ENCODE measurements around the gene IDH2.

DNA sequence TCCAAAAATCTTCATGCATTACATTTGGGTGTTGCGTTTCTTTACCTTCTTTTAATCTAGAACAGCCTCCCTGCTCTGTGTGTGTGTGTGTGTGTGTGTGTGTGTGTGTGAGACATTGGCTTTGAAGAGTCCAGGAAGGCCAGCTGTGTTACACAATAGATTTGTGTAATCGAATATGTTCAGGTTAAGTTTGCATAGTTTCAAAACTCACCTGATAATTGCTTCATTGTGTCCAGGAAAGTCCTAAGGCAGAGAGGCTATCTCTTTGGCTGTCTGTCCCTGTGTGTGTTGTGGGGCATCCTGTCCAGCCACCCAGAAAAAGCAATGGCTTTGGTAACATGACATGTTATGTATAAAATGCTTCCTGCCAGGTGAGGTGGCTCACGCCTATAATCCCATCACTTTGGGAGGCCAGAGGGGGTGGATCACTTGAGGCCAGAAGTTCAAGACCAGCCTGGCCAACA is 63.6 kb downstream of the IDH2 start:
- TF ChIP-seq MAX (CRISPR knock-in tag; IDR thresholded peaks at IDR 0.05): no peak
- TF ChIP-seq, protein P1, sequence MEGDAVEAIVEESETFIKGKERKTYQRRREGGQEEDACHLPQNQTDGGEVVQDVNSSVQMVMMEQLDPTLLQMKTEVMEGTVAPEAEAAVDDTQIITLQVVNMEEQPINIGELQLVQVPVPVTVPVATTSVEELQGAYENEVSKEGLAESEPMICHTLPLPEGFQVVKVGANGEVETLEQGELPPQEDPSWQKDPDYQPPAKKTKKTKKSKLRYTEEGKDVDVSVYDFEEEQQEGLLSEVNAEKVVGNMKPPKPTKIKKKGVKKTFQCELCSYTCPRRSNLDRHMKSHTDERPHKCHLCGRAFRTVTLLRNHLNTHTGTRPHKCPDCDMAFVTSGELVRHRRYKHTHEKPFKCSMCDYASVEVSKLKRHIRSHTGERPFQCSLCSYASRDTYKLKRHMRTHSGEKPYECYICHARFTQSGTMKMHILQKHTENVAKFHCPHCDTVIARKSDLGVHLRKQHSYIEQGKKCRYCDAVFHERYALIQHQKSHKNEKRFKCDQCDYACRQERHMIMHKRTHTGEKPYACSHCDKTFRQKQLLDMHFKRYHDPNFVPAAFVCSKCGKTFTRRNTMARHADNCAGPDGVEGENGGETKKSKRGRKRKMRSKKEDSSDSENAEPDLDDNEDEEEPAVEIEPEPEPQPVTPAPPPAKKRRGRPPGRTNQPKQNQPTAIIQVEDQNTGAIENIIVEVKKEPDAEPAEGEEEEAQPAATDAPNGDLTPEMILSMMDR (IDR thresholded peaks at IDR 0.05): no peak
